AG20443 (cell line): ENCODE data around the gene TFCP2L1.
"Not testable (repeated sequence)": the region's sequence is repeated elsewhere in the genome, so short reads cannot be mapped to it uniquely, and the experiment has no call there.

ENCODE experiments used
- DNase-seq: peaks from one replicate; pipeline ENCODE4 v3.0.0; 2012; ENCODE audit warnings: low spot score, mixed read lengths

Gene TFCP2L1

GRCh38 chr2:121295911-121296650 is 11.1 kb upstream of the TFCP2L1 start:
- no peak for DNase-seq

GRCh38 chr2:121294881-121295840 is 10.2 kb upstream of the TFCP2L1 start:
- no peak for DNase-seq

GRCh38 chr2:121293450-121294325 is 8.7 kb upstream of the TFCP2L1 start:
- DNase-seq, result peak; percentile 6

- no peak for DNase-seq
Observed at GRCh38 chr2:121291251-121291580, 6.2 kb upstream of the TFCP2L1 start.

- DNase-seq, result peak; percentile 6
Observed at GRCh38 chr2:121289271-121289670, 4.3 kb upstream of the TFCP2L1 start.

- DNase-seq, result peak; percentile 4
Observed at GRCh38 chr2:121288454-121289231, 3.6 kb upstream of the TFCP2L1 start.

- peak; percentile 6 for DNase-seq
Observed at GRCh38 chr2:121287956-121288355, 3.0 kb upstream of the TFCP2L1 start.

GRCh38 chr2:121287146-121287798 is 2.3 kb upstream of the TFCP2L1 start:
- DNase-seq, result no peak

- no peak for DNase-seq
Observed at GRCh38 chr2:121286506-121286905, 1.5 kb upstream of the TFCP2L1 start.

- DNase-seq, result no peak
Observed at GRCh38 chr2:121285926-121286325, 924 bp upstream of the TFCP2L1 start.

GRCh38 chr2:121283670-121284462 is 1.1 kb downstream of the TFCP2L1 start:
- peak; percentile 21 for DNase-seq

GRCh38 chr2:121282800-121283385 is 2.1 kb downstream of the TFCP2L1 start:
- DNase-seq, result no peak

GRCh38 chr2:121281694-121282093 is 3.3 kb downstream of the TFCP2L1 start:
- no peak for DNase-seq

GRCh38 chr2:121281107-121281506 is 3.9 kb downstream of the TFCP2L1 start:
- no peak for DNase-seq

GRCh38 chr2:121279476-121280220 is 5.4 kb downstream of the TFCP2L1 start:
- no peak for DNase-seq

- no peak for DNase-seq
Observed at GRCh38 chr2:121276341-121276740, 8.7 kb downstream of the TFCP2L1 start.

GRCh38 chr2:121273116-121273515 is 11.9 kb downstream of the TFCP2L1 start:
- DNase-seq, result no peak

- DNase-seq, result no peak
Observed at GRCh38 chr2:121272596-121272995, 12.4 kb downstream of the TFCP2L1 start.

GRCh38 chr2:121269436-121269835 is 15.6 kb downstream of the TFCP2L1 start:
- not testable (repeated sequence) for DNase-seq
